Activated naive CD4-positive, alpha-beta T cell treated with anti-CD3 and anti-CD28 coated beads, Interleukin-2, amount 50 U/mL, for 24 hours (primary cell): ENCODE data around the gene ACACB.

Experiments
- H3K27ac Mint-ChIP-seq: one replicate; pipeline ENCODE4 v1.8.0; 2021; ENCODE audit warnings: mild to moderate bottlenecking, mixed read lengths
- H3K27me3 Mint-ChIP-seq: one replicate; pipeline ENCODE4 v1.8.0; 2021; ENCODE audit warnings: mixed read lengths
- H3K36me3 Mint-ChIP-seq: one replicate; pipeline ENCODE4 v1.8.0; 2021; ENCODE audit warnings: mixed read lengths
- H3K4me1 Mint-ChIP-seq: one replicate; pipeline ENCODE4 v1.8.0; 2021; ENCODE audit warnings: mixed read lengths
- H3K4me3 Mint-ChIP-seq: one replicate; pipeline ENCODE4 v1.8.0; 2021; ENCODE audit warnings: mild to moderate bottlenecking, mixed read lengths
- H3K9me3 Mint-ChIP-seq: one replicate; pipeline ENCODE4 v1.8.0; 2021; ENCODE audit warnings: mixed read lengths

Gene ACACB

DNA sequence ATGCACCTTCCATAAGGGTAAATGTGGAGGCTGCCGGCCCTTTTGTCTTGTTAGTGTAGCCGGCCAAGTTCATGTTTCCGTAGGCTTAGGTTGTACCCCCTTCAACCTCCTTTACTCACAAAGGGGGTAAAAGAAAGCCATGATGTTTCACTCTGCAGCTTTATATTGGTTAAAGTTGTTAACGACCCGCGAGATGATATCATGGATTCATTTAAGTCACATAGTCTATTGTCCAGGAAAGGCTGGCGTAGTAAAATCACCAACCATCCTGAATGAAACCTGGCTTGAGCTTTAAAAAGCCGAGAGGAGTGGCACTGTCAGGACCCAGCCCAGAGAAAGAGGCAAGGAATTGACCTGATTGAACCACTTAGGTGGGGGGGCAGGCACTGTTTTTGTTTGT is 17.7 kb upstream of the ACACB start:
- H3K27ac Mint-ChIP-seq: peak overlapping the region; percentile 85
- H3K4me3 Mint-ChIP-seq: peak overlapping the region; percentile 92
- peaks cover 12% of the 10 kb centered on the region for H3K36me3 Mint-ChIP-seq

GRCh38 chr12:109099431-109100020 is 16.9 kb upstream of the ACACB start:
- Mint-ChIP-seq H3K36me3 (peaks cover 12% of the 10 kb centered on the region), H3K4me3 (peak overlapping the region; percentile 92), H3K4me1 (peaks cover 23% of the 10 kb centered on the region), H3K27ac (peak overlapping the region; percentile 55), H3K27me3 (no peaks in the 10 kb centered on the region), H3K9me3 (no peaks in the 10 kb centered on the region)

More for the DNA sequence above, 17.7 kb upstream of the ACACB start:
- H3K9me3 Mint-ChIP-seq: no peaks in the 10 kb centered on the region
- no peaks in the 10 kb centered on the region for H3K27me3 Mint-ChIP-seq
- peaks cover 29% of the 10 kb centered on the region for H3K4me1 Mint-ChIP-seq

DNA sequence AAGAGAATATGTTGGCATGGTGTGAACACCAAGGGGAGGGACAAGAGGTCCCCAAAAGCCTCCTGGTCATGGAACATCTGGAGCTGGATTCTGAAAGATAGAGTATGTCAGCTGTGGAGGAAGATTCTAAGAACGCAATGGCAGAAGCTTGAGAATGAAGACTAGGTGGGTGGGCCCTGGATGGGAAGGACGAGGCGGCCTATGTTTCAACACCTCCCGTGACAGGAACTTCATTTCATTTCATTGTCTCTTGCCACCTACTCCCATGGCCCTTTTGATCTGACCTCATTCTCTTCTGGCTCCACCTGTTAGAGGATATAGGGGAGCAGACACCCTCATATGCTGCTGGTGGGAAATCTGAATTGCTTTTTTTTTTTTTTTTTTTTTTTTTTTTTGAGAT is 15.6 kb upstream of the ACACB start:
- H3K36me3 Mint-ChIP-seq: peaks cover 12% of the 10 kb centered on the region
- peaks cover 23% of the 10 kb centered on the region for H3K4me1 Mint-ChIP-seq
- no peaks in the 10 kb centered on the region for H3K27me3 Mint-ChIP-seq
- no peak overlapping the region for H3K27ac Mint-ChIP-seq
- H3K4me3 Mint-ChIP-seq: no peak overlapping the region
- H3K9me3 Mint-ChIP-seq: no peaks in the 10 kb centered on the region

DNA sequence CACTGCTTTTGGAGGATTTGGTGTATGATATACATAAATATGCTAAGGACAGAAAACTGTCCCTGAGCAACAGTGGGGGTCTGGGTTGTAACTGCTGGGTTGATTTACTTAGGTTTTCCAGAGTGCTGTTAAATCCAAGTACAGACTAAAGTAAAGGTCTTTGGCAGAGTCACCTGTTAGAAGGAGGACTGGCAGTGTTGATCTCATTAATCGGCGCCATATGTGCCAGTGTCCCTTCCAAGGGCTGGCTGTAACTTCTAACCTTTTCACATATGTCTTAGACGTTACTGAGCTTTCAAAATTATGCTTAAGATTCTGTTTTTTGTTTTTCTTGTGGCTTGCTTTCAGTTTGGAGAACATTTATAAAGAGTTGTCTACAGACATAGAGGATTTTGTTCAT is 13.9 kb upstream of the ACACB start:
- Mint-ChIP-seq H3K27ac (no peak overlapping the region), H3K9me3 (no peaks in the 10 kb centered on the region), H3K4me1 (peaks cover 23% of the 10 kb centered on the region), H3K4me3 (no peak overlapping the region), H3K36me3 (peaks cover 12% of the 10 kb centered on the region), H3K27me3 (no peaks in the 10 kb centered on the region)

DNA sequence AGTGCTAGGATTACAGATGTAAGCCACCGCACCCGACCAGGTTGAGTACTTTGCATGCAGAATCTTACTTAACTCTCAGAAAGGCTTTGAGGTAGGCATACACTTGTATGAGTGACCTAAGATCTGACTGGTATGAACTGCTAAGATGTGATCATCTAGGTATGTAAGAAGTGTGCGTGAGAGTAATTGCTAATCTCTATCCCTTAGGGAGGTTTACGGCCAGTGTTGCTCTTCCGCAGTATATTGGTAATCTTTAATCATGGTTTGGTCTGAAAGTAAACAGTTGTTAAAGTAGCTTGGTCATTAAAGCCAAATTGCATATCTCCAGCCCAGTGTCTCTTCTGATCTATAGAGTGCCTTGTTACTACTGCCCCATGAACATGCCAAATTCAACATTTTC is 11.2 kb upstream of the ACACB start:
- Mint-ChIP-seq H3K4me1 (peaks cover 7% of the 10 kb centered on the region), H3K27me3 (no peaks in the 10 kb centered on the region), H3K27ac (no peak overlapping the region), H3K36me3 (peaks cover 11% of the 10 kb centered on the region), H3K4me3 (no peak overlapping the region), H3K9me3 (no peaks in the 10 kb centered on the region)

DNA sequence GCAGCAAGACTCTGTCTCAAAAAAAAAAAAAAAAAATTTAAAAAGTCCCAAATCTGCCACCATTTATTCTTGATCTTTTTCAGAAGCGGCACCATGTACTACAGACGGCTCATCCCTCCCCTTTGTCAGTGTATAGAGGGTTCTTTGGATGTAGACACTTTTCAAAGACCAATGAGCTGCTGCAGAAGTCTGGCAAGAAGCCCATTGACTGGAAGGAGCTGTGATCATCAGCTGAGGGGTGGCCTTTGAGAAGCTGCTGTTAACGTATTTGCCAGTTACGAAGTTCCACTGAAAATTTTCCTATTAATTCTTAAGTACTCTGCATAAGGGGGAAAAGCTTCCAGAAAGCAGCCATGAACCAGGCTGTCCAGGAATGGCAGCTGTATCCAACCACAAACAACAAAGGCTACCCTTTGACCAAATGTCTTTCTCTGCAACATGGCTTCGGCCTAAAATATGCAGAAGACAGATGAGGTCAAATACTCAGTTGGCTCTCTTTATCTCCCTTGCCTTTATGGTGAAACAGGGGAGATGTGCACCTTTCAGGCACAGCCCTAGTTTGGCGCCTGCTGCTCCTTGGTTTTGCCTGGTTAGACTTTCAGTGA is 6.5 kb upstream of the ACACB start:
- Mint-ChIP-seq H3K27me3 (no peaks in the 10 kb centered on the region), H3K4me3 (peak overlapping the region; percentile 78), H3K36me3 (peaks cover 3% of the 10 kb centered on the region), H3K9me3 (no peaks in the 10 kb centered on the region), H3K27ac (peak overlapping the region; percentile 30), H3K4me1 (peaks cover 26% of the 10 kb centered on the region)

GRCh38 chr12:109110988-109111495 is 5.3 kb upstream of the ACACB start:
- H3K27me3 Mint-ChIP-seq: no peaks in the 10 kb centered on the region
- H3K27ac Mint-ChIP-seq: no peak overlapping the region
- no peaks in the 10 kb centered on the region for H3K9me3 Mint-ChIP-seq
- peaks cover 3% of the 10 kb centered on the region for H3K36me3 Mint-ChIP-seq
- H3K4me3 Mint-ChIP-seq: peak overlapping the region; percentile 78
- H3K4me1 Mint-ChIP-seq: peaks cover 38% of the 10 kb centered on the region

GRCh38 chr12:109112720-109113465 is 3.5 kb upstream of the ACACB start:
- H3K27me3 Mint-ChIP-seq: no peaks in the 10 kb centered on the region
- H3K9me3 Mint-ChIP-seq: no peaks in the 10 kb centered on the region
- H3K4me3 Mint-ChIP-seq: no peak overlapping the region
- H3K36me3 Mint-ChIP-seq: peaks cover 1% of the 10 kb centered on the region
- H3K27ac Mint-ChIP-seq: no peak overlapping the region
- peaks cover 39% of the 10 kb centered on the region for H3K4me1 Mint-ChIP-seq

GRCh38 chr12:109113661-109114321 is 2.6 kb upstream of the ACACB start:
- H3K36me3 Mint-ChIP-seq: no peaks in the 10 kb centered on the region
- H3K4me3 Mint-ChIP-seq: no peak overlapping the region
- no peaks in the 10 kb centered on the region for H3K27me3 Mint-ChIP-seq
- H3K4me1 Mint-ChIP-seq: peaks cover 39% of the 10 kb centered on the region
- H3K9me3 Mint-ChIP-seq: no peaks in the 10 kb centered on the region
- no peak overlapping the region for H3K27ac Mint-ChIP-seq

- Mint-ChIP-seq H3K4me1 (peaks cover 39% of the 10 kb centered on the region), H3K27me3 (no peaks in the 10 kb centered on the region), H3K9me3 (no peaks in the 10 kb centered on the region), H3K27ac (no peak overlapping the region), H3K4me3 (no peak overlapping the region), H3K36me3 (no peaks in the 10 kb centered on the region)
Observed at GRCh38 chr12:109114644-109115043, 1.7 kb upstream of the ACACB start.

DNA sequence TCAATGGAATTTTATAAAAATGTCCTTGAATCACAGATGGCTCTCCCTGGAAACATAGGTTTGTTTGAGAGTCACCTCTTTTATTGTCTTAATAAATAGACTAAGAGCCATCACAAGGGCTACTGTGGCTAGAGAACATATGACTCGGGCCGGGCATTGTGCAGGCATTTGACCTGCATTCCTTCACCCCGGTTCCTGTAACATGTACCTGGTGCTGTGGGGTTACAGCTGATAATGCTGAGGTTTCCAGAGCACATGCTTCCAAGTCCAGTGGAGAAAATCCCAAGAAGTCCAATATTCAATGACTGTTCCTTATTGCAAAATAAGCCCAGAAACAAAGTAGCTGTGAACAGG is 1.0 kb upstream of the ACACB start:
- Mint-ChIP-seq H3K4me3 (no peak overlapping the region), H3K36me3 (no peaks in the 10 kb centered on the region), H3K27me3 (no peaks in the 10 kb centered on the region), H3K4me1 (peaks cover 39% of the 10 kb centered on the region), H3K9me3 (no peaks in the 10 kb centered on the region), H3K27ac (no peak overlapping the region)

DNA sequence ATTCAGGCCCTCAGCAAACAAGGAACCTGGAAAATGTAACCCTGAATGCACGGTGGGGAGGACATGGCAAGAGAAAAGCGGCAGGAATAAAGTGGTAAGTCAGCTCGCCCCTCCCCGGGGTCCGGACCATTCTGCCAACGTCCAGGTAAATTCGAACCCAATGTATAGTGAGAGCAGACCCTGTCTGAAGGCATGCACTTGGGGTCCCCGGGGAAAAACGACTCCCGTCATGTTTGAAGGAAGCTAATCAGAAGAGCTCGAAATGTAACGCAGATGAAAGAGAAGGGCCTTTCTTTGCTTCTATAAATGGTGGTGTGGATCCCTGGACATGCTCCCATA is 193 bp downstream of the ACACB start:
- no peak overlapping the region for H3K4me3 Mint-ChIP-seq
- H3K4me1 Mint-ChIP-seq: peaks cover 35% of the 10 kb centered on the region
- H3K27me3 Mint-ChIP-seq: no peaks in the 10 kb centered on the region
- H3K9me3 Mint-ChIP-seq: no peaks in the 10 kb centered on the region
- H3K36me3 Mint-ChIP-seq: no peaks in the 10 kb centered on the region
- no peak overlapping the region for H3K27ac Mint-ChIP-seq

- H3K27me3 Mint-ChIP-seq: no peaks in the 10 kb centered on the region
- H3K27ac Mint-ChIP-seq: no peak overlapping the region
- H3K9me3 Mint-ChIP-seq: no peaks in the 10 kb centered on the region
- H3K4me3 Mint-ChIP-seq: no peak overlapping the region
- H3K36me3 Mint-ChIP-seq: no peaks in the 10 kb centered on the region
- peaks cover 10% of the 10 kb centered on the region for H3K4me1 Mint-ChIP-seq
Observed at GRCh38 chr12:109120095-109120494, 3.7 kb downstream of the ACACB start.

GRCh38 chr12:109120557-109120956 is 4.2 kb downstream of the ACACB start:
- H3K27me3 Mint-ChIP-seq: no peaks in the 10 kb centered on the region
- H3K4me3 Mint-ChIP-seq: no peak overlapping the region
- H3K4me1 Mint-ChIP-seq: peaks cover 6% of the 10 kb centered on the region
- H3K9me3 Mint-ChIP-seq: no peaks in the 10 kb centered on the region
- no peaks in the 10 kb centered on the region for H3K36me3 Mint-ChIP-seq
- H3K27ac Mint-ChIP-seq: no peak overlapping the region

GRCh38 chr12:109121346-109121880 is 5.0 kb downstream of the ACACB start:
- no peak overlapping the region for H3K27ac Mint-ChIP-seq
- H3K9me3 Mint-ChIP-seq: no peaks in the 10 kb centered on the region
- no peaks in the 10 kb centered on the region for H3K4me1 Mint-ChIP-seq
- no peak overlapping the region for H3K4me3 Mint-ChIP-seq
- H3K36me3 Mint-ChIP-seq: peaks cover 3% of the 10 kb centered on the region
- H3K27me3 Mint-ChIP-seq: no peaks in the 10 kb centered on the region
